CD4-positive, CD25-positive, alpha-beta regulatory T cell (primary cell): Measurements from ENCODE around the gene VCX3A. TPM values are rescaled to one million over a fixed set of nuclear protein-coding genes. Genes with fewer than 3 reads are reported as not detected.

Experiments used
- ATAC-seq, 2 donors: fragments of 150-1000 bp; cut with Tn5 transposase; one replicate each; pipeline ENCODE4 v1.10.0; 2021; ENCODE audit warnings: low read depth in 2 of 2, moderate number of reproducible peaks in 2 of 2, moderate library complexity in 1 of 2
- DNase-seq, 3 donors: peaks; one replicate each; pipeline versions ENCODE4 v3.0.0 to v3.0.0-alpha.2; 2012 to 2022; ENCODE audit warnings: mixed read lengths in 1 of 3
- H3K27ac ChIP-seq: one replicate; pipeline ENCODE4 v1.7.0; 2013; ENCODE audit warnings: mild to moderate bottlenecking, low read length; ENCODE audit not compliant: insufficient read depth, poor library complexity, severe bottlenecking
- H3K27me3 ChIP-seq: one replicate; pipeline ENCODE4 v1.7.0; 2013; ENCODE audit warnings: low read length; ENCODE audit not compliant: control insufficient read depth, insufficient read depth
- H3K36me3 ChIP-seq: one replicate; pipeline ENCODE4 v1.7.0; 2013; ENCODE audit warnings: mild to moderate bottlenecking, low read length, moderate library complexity; ENCODE audit not compliant: control insufficient read depth, insufficient read depth
- H3K4me1 ChIP-seq: 2 replicates; pipeline ENCODE4 v1.7.0; 2013; ENCODE audit warnings: mild to moderate bottlenecking, low read length; ENCODE audit not compliant: insufficient read depth, control insufficient read depth, poor library complexity, severe bottlenecking
- H3K4me3 ChIP-seq: one replicate; pipeline ENCODE4 v1.7.0; 2013; ENCODE audit warnings: low read depth, mild to moderate bottlenecking, low read length, moderate library complexity
- H3K9me3 ChIP-seq, 2 experiments: 1 replicate in 1 of 2; 2 replicates in 1 of 2; pipeline ENCODE4 v1.7.0; 2013; ENCODE audit warnings: low read length in 2 of 2, mild to moderate bottlenecking in 1 of 2, moderate library complexity in 1 of 2; ENCODE audit not compliant: control insufficient read depth in 2 of 2
- H3K27ac Mint-ChIP-seq, 3 donors: one replicate each; pipeline ENCODE4 v1.8.0; 2020 to 2022; ENCODE audit warnings: mild to moderate bottlenecking in 3 of 3, mixed read lengths in 3 of 3, moderate library complexity in 2 of 3
- H3K27me3 Mint-ChIP-seq: one replicate; pipeline ENCODE4 v1.8.0; 2022; ENCODE audit warnings: mild to moderate bottlenecking, mixed read lengths
- H3K36me3 Mint-ChIP-seq: one replicate; pipeline ENCODE4 v1.8.0; 2020; ENCODE audit warnings: mixed read lengths
- H3K4me1 Mint-ChIP-seq, 4 donors: one replicate each; pipeline ENCODE4 v1.8.0; 2020 to 2022; ENCODE audit warnings: mixed read lengths in 4 of 4, mild to moderate bottlenecking in 1 of 4
- H3K4me3 Mint-ChIP-seq, 4 donors: one replicate each; pipeline ENCODE4 v1.8.0; 2020 to 2022; ENCODE audit warnings: mild to moderate bottlenecking in 4 of 4, mixed read lengths in 4 of 4, moderate library complexity in 3 of 4
- H3K9me3 Mint-ChIP-seq, 7 donors: one replicate each; pipeline ENCODE4 v1.8.0; 2020 to 2022; ENCODE audit warnings: mixed read lengths in 7 of 7, mild to moderate bottlenecking in 3 of 7, moderate library complexity in 2 of 7
- polyA plus RNA-seq, 4 donors: library from polyadenylated mRNA; unstranded; fragments of 300-500 nt; fragmentation: Illumina TruSeq; gene quantifications; one replicate each; pipeline ENCODE4 v1.2.3, GENCODE V29; 2021
- total RNA-seq: library from RNA; stranded (reverse); gene quantifications from one replicate; pipeline ENCODE4 v1.2.3, GENCODE V29; 2022

Gene VCX3A
- total and polyA plus RNA-seq, 5 donors from 2014 or later: not detected

DNA sequence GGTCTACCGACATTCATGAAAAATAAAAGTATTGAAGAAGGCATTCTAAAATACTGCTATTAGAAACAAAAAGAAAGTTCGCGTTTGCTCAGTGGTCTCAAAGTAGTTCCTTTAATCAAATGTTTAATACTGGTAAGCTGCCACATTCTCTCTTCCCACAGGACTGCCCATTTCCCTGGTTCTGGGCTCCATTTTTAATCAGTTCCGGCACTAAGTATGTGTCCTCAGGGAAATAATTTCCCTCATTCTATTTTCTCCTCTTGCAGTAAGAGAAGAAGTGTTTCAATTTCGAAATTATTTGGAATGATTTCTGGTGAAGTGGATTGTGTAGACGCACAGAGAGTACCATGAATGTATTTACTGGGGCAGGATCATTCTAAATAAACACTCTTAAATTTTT, 17.5 kb downstream of the VCX3A start:
- Histone ChIP-seq H3K27me3 (no peaks in the 10 kb centered on the region), H3K36me3 (no peaks in the 10 kb centered on the region), H3K4me3 (no peak overlapping the region), H3K4me1 (no peaks in the 10 kb centered on the region), H3K27ac (no peak overlapping the region), H3K9me3 (no peaks in the 10 kb centered on the region)
- Mint-ChIP-seq H3K36me3 (no peaks in the 10 kb centered on the region), H3K27ac (no peak overlapping the region), H3K4me3 (no peak overlapping the region), H3K9me3 (peaks cover 0 to 10% (median 2%) of the 10 kb centered on the region in 7 donors), H3K27me3 (no peaks in the 10 kb centered on the region), H3K4me1 (no peaks in the 10 kb centered on the region)
- DNase-seq (no peak), ATAC-seq (no peak)

DNA sequence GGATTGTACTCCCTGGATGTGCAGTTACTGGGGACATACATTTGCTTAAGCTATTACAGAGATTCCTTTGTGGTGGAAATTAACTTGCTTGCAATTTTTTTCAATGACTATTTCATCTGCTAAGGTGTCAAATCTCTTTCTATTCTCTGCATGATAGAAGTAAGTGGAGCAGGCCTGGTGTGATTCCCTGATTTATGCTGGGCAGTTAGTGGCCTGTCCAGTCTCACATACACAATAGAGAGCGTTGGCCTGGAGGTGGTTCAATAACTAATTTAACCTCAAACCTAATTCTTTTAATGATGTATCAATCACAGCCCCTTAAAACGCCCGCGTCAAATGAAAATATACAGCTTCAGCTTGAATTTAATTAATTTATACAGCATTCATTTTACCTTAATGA, 28.5 kb downstream of the VCX3A start:
- Histone ChIP-seq H3K27me3 (no peaks in the 10 kb centered on the region), H3K4me1 (no peaks in the 10 kb centered on the region), H3K9me3 (no peaks in the 10 kb centered on the region), H3K27ac (no peak overlapping the region), H3K36me3 (no peaks in the 10 kb centered on the region), H3K4me3 (no peak overlapping the region)
- Mint-ChIP-seq H3K36me3 (no peaks in the 10 kb centered on the region), H3K27ac (no peak overlapping the region), H3K4me3 (no peak overlapping the region), H3K4me1 (no peaks in the 10 kb centered on the region), H3K27me3 (peaks cover 4% of the 10 kb centered on the region), H3K9me3 (peaks cover 0 to 15% (median 0%) of the 10 kb centered on the region in 7 donors)
- ATAC-seq: no peak
- DNase-seq: no peak

DNA sequence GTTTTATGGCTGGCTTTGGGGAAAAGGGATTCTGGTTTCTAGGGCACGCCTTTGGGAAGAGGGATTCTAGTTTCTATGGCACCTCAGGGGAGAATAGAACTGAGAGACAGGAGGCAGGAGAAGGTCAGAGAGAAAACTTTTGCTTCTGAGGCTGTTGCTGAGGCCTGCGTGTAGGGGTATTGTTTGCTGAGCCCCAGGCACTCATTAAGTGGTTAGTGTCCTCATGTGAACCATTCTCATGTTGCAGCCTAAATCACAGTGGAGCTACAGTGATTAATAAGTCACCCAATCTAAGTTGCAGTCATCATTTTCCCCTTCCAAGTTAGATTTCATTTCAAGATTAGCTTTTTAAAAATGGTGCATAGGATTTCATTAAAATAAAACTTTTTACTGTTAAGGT, 29.0 kb downstream of the VCX3A start:
- Mint-ChIP-seq H3K4me1 (no peaks in the 10 kb centered on the region), H3K36me3 (no peaks in the 10 kb centered on the region), H3K27ac (no peak overlapping the region), H3K4me3 (no peak overlapping the region), H3K27me3 (peaks cover 4% of the 10 kb centered on the region), H3K9me3 (peaks cover 0 to 15% (median 0%) of the 10 kb centered on the region in 7 donors)
- H3K4me3 ChIP-seq: no peak overlapping the region
- H3K27ac ChIP-seq: no peak overlapping the region
- ATAC-seq (no peak), DNase-seq (no peak)
- no peaks in the 10 kb centered on the region for H3K27me3 ChIP-seq
- H3K4me1 ChIP-seq: no peaks in the 10 kb centered on the region
- H3K36me3 ChIP-seq: no peaks in the 10 kb centered on the region
- no peaks in the 10 kb centered on the region for H3K9me3 ChIP-seq

DNA sequence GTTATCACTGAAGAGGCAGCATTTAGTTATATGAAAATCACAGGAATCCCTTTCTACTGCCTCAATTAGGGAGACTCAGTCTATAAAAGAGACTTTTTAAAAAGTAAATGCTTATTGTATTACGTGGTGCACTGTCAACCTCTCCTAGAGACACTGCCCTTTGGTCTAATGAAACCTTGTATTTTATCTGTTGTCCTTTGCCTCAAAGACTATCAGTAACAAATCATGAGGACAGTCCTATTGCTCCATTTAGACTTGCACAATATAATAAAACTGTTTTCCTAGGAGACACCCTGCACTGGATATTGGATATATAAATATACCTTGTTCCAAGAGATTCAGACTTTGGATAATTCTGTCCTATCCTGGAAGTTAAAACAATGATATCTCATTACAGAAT, 34.2 kb downstream of the VCX3A start:
- no peak overlapping the region for H3K4me3 ChIP-seq
- no peak overlapping the region for H3K27ac ChIP-seq
- ATAC-seq: no peak
- no peaks in the 10 kb centered on the region for H3K4me1 ChIP-seq
- peaks cover 0 to 2% of the 10 kb centered on the region in 2 experiments for H3K9me3 ChIP-seq
- DNase-seq: no peak
- Mint-ChIP-seq H3K4me1 (no peaks in the 10 kb centered on the region), H3K9me3 (peaks cover 0 to 11% (median 1%) of the 10 kb centered on the region in 7 donors), H3K27me3 (peaks cover 4% of the 10 kb centered on the region), H3K36me3 (no peaks in the 10 kb centered on the region), H3K4me3 (no peak overlapping the region), H3K27ac (no peak overlapping the region)
- H3K36me3 ChIP-seq: no peaks in the 10 kb centered on the region
- no peaks in the 10 kb centered on the region for H3K27me3 ChIP-seq

DNA sequence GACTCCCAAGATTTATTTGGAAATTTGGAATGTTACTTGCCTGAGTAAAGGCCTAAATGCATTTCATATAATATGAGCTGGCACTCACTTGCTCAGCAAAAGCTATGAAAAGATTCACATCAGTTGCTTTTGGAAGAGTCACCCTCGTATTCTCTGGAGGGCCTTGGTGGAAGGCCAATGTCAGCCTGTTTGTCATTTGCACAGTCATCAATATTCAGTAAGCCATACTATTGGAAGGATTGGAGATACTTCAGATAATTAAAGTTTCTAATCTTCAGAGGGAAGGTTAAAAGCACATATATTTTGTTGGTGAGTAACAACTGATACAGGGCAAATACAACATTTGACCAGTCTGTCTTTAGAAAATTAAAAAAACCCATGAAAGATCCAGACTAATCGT, 36.6 kb downstream of the VCX3A start:
- Mint-ChIP-seq H3K4me3 (no peak overlapping the region), H3K9me3 (peaks cover 0 to 8% (median 3%) of the 10 kb centered on the region in 7 donors), H3K27ac (no peak overlapping the region), H3K4me1 (no peaks in the 10 kb centered on the region), H3K27me3 (peaks cover 4% of the 10 kb centered on the region), H3K36me3 (no peaks in the 10 kb centered on the region)
- no peak overlapping the region for H3K27ac ChIP-seq
- ATAC-seq (no peak), DNase-seq (no peak)
- H3K4me3 ChIP-seq: no peak overlapping the region
- no peaks in the 10 kb centered on the region for H3K36me3 ChIP-seq
- no peaks in the 10 kb centered on the region for H3K4me1 ChIP-seq
- H3K27me3 ChIP-seq: no peaks in the 10 kb centered on the region
- peaks cover 0 to 2% of the 10 kb centered on the region in 2 experiments for H3K9me3 ChIP-seq
